GM18861 (cell line): ENCODE data around the gene SGCD.

Experiments
- ATAC-seq: cut with Tn5 transposase; IDR thresholded peaks from one replicate; pipeline ENCODE4 v1.9.1; 2021; ENCODE audit not compliant: unreplicated experiment

The SGCD gene

GRCh38 chr5:156498226-156498980, 171.4 kb downstream of the SGCD start:
- no peak for ATAC-seq

GRCh38 chr5:156500755-156501154, 173.8 kb downstream of the SGCD start:
- ATAC-seq, result no peak

GRCh38 chr5:156505101-156505500, 178.1 kb downstream of the SGCD start:
- no peak for ATAC-seq

GRCh38 chr5:156513123-156513815, 186.3 kb downstream of the SGCD start:
- ATAC-seq, result no peak

- no peak for ATAC-seq
Measured at GRCh38 chr5:156515121-156515520, 188.2 kb downstream of the SGCD start.

- no peak for ATAC-seq
Measured at GRCh38 chr5:156515803-156516360, 188.9 kb downstream of the SGCD start.

- ATAC-seq, result no peak
Measured at GRCh38 chr5:156522651-156523529, 195.9 kb downstream of the SGCD start.

GRCh38 chr5:156523607-156524006, 196.6 kb downstream of the SGCD start:
- ATAC-seq, result no peak

GRCh38 chr5:156526081-156526925, 199.3 kb downstream of the SGCD start:
- no peak for ATAC-seq

- ATAC-seq, result no peak
Measured at GRCh38 chr5:156527611-156528010, 200.6 kb downstream of the SGCD start.

- ATAC-seq, result no peak
Measured at GRCh38 chr5:156528673-156529072, 201.7 kb downstream of the SGCD start.

GRCh38 chr5:156529892-156530291, 202.9 kb downstream of the SGCD start:
- ATAC-seq, result no peak

GRCh38 chr5:156531199-156531598, 204.2 kb downstream of the SGCD start:
- ATAC-seq, result no peak

- no peak for ATAC-seq
Measured at GRCh38 chr5:156532921-156533320, 206.0 kb downstream of the SGCD start.

GRCh38 chr5:156534085-156534484, 207.1 kb downstream of the SGCD start:
- ATAC-seq, result no peak

GRCh38 chr5:156534906-156535485, 208.0 kb downstream of the SGCD start:
- no peak for ATAC-seq

GRCh38 chr5:156540491-156540890, 213.5 kb downstream of the SGCD start:
- ATAC-seq, result no peak

GRCh38 chr5:156541582-156541981, 214.6 kb downstream of the SGCD start:
- no peak for ATAC-seq

- ATAC-seq, result no peak
Measured at GRCh38 chr5:156543348-156544145, 216.6 kb downstream of the SGCD start.
